AG04449 (cell line): ENCODE data around the gene PTK6.

ENCODE experiments used
- CTCF ChIA-PET: fragments of 350-600 bp; formaldehyde crosslinking; extraction: SDS; loops from one replicate; lab custom pipeline; 2021; ENCODE audit warnings: antibody characterized with exemption; lab: Yijun Ruan, JAX
- POLR2A ChIA-PET: fragments of 400-600, 350-600 bp; formaldehyde crosslinking; extraction: SDS; loops from one replicate; lab custom pipeline; 2020; ENCODE audit warnings: antibody characterized with exemption, inconsistent platforms; lab: Yijun Ruan, JAX
- DNase-seq: peaks from one replicate; pipeline ENCODE4 v3.0.0-alpha.2; 2010; ENCODE audit warnings: low read depth, low spot score
- H3K4me3 ChIP-seq: 2 replicates; pipeline ENCODE4 v1.5.1; 2011; ENCODE audit warnings: low read depth, mild to moderate bottlenecking, control low read depth, low read length
- TF ChIP-seq, protein P1 (sequence below): IDR thresholded peaks from one replicate; pipeline ENCODE4 v1.5.1; 2011; ENCODE audit warnings: mild to moderate bottlenecking, moderate library complexity, low read length, control low read depth, inconsistent platforms; ENCODE audit not compliant: insufficient read depth; ENCODE audit errors: missing control alignments

Gene PTK6

DNA sequence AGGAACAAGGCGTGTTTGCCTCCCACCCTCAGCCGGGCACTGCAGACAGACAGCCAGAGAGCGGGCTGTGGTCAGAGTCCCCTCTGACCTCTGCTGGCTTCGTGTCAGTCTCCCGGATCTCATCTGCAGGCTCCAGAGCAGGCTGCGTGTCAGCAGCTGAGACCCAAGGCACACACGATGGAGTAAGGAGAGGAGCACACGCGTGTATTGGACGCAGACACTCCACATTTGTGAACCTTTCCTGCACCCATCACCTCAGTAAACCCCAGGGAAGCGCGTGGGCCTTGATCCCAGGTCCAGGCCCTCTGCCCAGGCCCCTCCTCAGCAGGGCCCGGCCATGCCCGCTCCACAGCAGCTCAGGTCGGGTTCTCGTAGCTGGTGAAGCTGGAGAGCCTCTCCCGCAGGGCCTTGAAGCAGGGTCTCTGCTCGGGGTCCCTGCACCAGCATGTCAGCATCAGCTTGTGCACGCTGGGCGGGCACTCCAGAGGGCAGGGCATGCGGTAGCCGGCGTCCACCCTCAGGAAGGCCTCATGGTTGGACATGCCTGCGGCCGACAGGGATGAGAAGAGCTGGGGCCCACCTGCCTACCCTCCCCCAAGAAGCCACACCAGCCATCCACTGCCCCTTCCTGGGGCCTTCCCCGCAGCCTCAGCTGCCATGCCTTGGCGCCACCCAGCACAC lies 7.9 kb downstream of the PTK6 start:
- TF ChIP-seq, protein P1, sequence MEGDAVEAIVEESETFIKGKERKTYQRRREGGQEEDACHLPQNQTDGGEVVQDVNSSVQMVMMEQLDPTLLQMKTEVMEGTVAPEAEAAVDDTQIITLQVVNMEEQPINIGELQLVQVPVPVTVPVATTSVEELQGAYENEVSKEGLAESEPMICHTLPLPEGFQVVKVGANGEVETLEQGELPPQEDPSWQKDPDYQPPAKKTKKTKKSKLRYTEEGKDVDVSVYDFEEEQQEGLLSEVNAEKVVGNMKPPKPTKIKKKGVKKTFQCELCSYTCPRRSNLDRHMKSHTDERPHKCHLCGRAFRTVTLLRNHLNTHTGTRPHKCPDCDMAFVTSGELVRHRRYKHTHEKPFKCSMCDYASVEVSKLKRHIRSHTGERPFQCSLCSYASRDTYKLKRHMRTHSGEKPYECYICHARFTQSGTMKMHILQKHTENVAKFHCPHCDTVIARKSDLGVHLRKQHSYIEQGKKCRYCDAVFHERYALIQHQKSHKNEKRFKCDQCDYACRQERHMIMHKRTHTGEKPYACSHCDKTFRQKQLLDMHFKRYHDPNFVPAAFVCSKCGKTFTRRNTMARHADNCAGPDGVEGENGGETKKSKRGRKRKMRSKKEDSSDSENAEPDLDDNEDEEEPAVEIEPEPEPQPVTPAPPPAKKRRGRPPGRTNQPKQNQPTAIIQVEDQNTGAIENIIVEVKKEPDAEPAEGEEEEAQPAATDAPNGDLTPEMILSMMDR = no peak
- no peak for DNase-seq
- ChIA-PET POLR2A (interaction anchor here (0.6 to 1.2 kb wide), 2 partner anchors 8 to 92 kb away, joined by 4 to 6 read pairs; no protein-coding TSS in a partner anchor), CTCF (interaction anchor here (2.0 to 3.7 kb wide), 3 partner anchors 9 to 33 kb away, joined by 6 to 24 read pairs (median 8); partner anchors contain the start of genes PPDPF and PTK6)
- H3K4me3 ChIP-seq = no peak overlapping the region

DNA sequence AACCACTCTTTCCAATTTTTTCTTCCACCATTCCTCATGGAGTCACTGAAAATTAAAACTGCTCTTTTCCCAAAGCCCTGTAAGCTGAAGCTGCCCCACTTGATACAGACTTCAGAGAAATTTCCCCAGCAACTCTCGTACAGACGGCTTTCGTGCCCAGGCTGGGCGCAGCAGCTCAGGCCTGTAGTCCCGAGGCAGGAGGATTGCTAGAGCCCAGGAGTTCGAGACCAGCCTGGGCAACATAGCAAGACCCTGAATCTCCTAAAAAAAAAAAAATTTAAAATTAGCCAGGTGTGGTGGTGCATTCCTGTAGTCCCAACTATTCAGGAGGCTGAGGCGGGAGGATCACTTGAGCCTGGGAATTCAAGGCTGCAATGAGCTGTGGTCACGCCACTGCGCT lies 10.0 kb downstream of the PTK6 start:
- no peak for DNase-seq
- TF ChIP-seq, protein P1 = no peak
- ChIA-PET CTCF (interaction anchor here (0.6 to 1.4 kb wide), 3 partner anchors 9 to 31 kb away, joined by 3 to 5 read pairs (median 4); partner anchors contain the start of gene PTK6), POLR2A (no interaction called here)
- no peak overlapping the region for H3K4me3 ChIP-seq

DNA sequence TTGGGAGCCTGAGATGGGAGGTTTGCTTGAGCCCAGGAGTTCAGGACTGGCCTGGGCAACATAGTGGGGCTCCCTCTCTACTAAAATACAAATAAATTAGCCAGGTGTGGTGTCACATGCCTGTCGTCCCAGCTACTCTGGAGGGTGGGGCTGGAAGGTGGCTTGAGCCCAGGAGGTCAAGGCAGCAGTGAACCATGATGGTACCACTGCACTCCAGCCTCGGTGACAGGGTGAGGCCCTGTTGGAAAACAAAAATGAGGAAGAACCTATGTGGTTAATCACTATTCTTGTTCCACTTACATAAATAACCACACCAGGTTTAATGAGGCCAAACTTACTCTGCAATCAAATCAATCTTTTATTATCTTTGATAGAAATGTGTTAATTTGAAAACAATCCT lies 11.2 kb downstream of the PTK6 start:
- no peak for DNase-seq
- ChIA-PET CTCF (interaction anchor here (0.7 kb wide), 1 partner anchor 12 kb away, joined by 5 read pairs; no protein-coding TSS in a partner anchor), POLR2A (interaction anchor here (0.7 kb wide), 1 partner anchor 538 kb away, joined by 4 read pairs; no protein-coding TSS in a partner anchor)
- H3K4me3 ChIP-seq = no peak overlapping the region
- TF ChIP-seq, protein P1 = no peak

DNA sequence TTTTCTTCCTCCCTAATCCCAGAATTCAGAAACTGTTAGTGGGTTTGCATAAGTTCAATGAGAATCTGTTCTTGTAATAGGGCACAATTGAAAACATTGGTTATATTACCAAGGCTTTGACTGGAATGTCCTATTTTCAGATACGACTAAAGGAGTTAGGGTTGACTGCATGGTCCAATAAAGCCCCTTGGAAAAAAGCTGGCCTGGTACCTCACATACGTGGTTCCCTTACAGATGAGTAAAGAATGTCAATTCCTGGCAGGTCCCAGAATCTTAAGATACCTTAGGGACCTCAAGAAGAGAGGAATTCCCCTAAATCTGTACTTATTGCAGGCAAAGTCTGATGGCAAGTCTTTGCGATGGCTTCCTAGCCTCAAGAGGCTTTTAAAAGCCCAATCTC lies 12.0 kb downstream of the PTK6 start:
- CTCF ChIA-PET = interaction anchor here (1.2 kb wide), 1 partner anchor 12 kb away, joined by 3 read pairs; the partner anchor contains the start of gene PTK6
- TF ChIP-seq, protein P1 = no peak
- DNase-seq = no peak
- POLR2A ChIA-PET = interaction anchor here (0.7 kb wide), 1 partner anchor 539 kb away, joined by 4 read pairs; no protein-coding TSS in a partner anchor
- no peak overlapping the region for H3K4me3 ChIP-seq

DNA sequence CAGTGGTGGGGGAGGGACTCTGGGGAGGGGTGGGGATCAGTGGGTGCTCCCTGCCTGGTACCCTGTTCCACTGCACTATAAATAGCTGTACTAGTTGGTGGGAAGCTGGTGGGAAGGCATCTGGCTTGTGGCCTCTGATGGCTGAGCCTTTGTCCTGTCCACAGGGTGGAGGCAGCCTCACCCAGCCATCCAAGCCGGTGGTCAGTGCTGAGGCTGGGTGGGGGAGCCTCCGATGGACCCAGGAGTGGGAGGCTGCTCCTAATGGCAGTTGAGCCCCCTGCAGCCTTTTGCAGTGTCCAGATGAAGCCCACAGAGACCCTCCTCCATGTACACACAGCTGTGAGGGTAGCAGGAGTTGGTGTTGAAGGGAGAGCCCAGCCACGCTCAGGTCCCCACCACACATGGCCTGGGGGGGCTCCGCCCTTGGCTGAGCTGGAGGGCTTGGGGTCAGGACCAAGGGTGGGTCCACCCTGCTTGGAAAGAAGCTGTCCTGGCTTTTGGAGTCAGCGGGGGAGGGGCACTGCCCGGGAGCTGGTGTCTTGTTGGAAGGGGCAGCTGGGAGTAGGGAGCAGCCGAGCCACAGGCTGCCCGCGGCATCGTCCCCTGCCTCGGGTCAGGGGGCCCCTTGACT lies 14.1 kb downstream of the PTK6 start:
- TF ChIP-seq, protein P1 = no peak
- no peak for DNase-seq
- no peak overlapping the region for H3K4me3 ChIP-seq
- POLR2A ChIA-PET = no interaction called here
- CTCF ChIA-PET = interaction anchor here (0.8 to 3.4 kb wide), 5 partner anchors 15 to 457 kb away, joined by 3 to 34 read pairs (median 4); partner anchors contain the start of gene PTK6
